Caco-2 (cell line): ENCODE data around the gene DEFB124. TPM values are rescaled to one million over a fixed set of nuclear protein-coding genes. Genes with fewer than 3 reads are reported as not detected.

Source experiments
- Bru-seq: library from RNA; stranded (reverse); fragments of 400-500 nt; gene quantifications from one replicate; lab custom pipeline; 2021; lab: Mats Ljungman, UMichigan
- BruChase-seq, 2 experiments: library from RNA; stranded (reverse); fragments of 400-500 nt; gene quantifications; one replicate each; lab custom pipeline; 2021; lab: Mats Ljungman, UMichigan
- BruUV-seq: library from RNA; stranded (reverse); fragments of 400-500 nt; replicated peaks from 2 replicates; lab custom pipeline; 2021; lab: Mats Ljungman, UMichigan
- CTCF ChIA-PET: fragments of 300-600 bp; sonication (Branson Sonifier 250); formaldehyde crosslinking; loops from one replicate; lab custom pipeline; 2022; ENCODE audit warnings: antibody characterized with exemption; lab: Charles Lee
- POLR2A ChIA-PET: fragments of 300-600 bp; sonication (Branson Sonifier 250); formaldehyde crosslinking; loops from one replicate; lab custom pipeline; 2022; ENCODE audit warnings: antibody characterized with exemption; lab: Charles Lee
- DNase-seq, 2 experiments: peaks; one replicate each; pipeline versions ENCODE4 v3.0.0 to v3.0.0-alpha.2; 2020 to 2022
- H3K27me3 ChIP-seq: replicated peaks from 2 replicates; pipeline ENCODE4 v1.6.0; 2011; ENCODE audit warnings: low read length; ENCODE audit not compliant: control insufficient read depth, insufficient read depth
- H3K36me3 ChIP-seq: 2 replicates; pipeline ENCODE4 v1.5.1; 2011; ENCODE audit warnings: low read length; ENCODE audit not compliant: control insufficient read depth, insufficient read depth
- H3K4me1 ChIP-seq: fragments of 250-450 bp; sonication (Bioruptor Pico); 2 replicates; pipeline ENCODE4 v1.5.1; 2020; ENCODE audit warnings: mild to moderate bottlenecking
- H3K4me3 ChIP-seq: 2 replicates; pipeline ENCODE4 v1.5.1; 2011; ENCODE audit warnings: low read depth, mild to moderate bottlenecking, control low read depth, low read length
- H3K9me3 ChIP-seq: fragments of 250-450 bp; sonication (Bioruptor Pico); 2 replicates; pipeline ENCODE4 v1.5.1; 2020; ENCODE audit warnings: mild to moderate bottlenecking, moderate library complexity
- H3K27ac Mint-ChIP-seq: one replicate; pipeline ENCODE4 v1.8.0; 2022; ENCODE audit warnings: mixed read lengths; ENCODE audit not compliant: unreplicated experiment
- H3K27me3 Mint-ChIP-seq: one replicate; pipeline ENCODE4 v1.8.0; 2022; ENCODE audit warnings: mixed read lengths; ENCODE audit not compliant: insufficient read depth, unreplicated experiment
- H3K36me3 Mint-ChIP-seq: one replicate; pipeline ENCODE4 v1.8.0; 2022; ENCODE audit warnings: mild to moderate bottlenecking, mixed read lengths; ENCODE audit not compliant: insufficient read depth, unreplicated experiment
- H3K4me1 Mint-ChIP-seq: one replicate; pipeline ENCODE4 v1.8.0; 2022; ENCODE audit warnings: low read depth, mixed read lengths; ENCODE audit not compliant: unreplicated experiment
- H3K4me3 Mint-ChIP-seq: one replicate; pipeline ENCODE4 v1.8.0; 2022; ENCODE audit warnings: mild to moderate bottlenecking, moderate library complexity, mixed read lengths; ENCODE audit not compliant: unreplicated experiment
- H3K9me3 Mint-ChIP-seq: one replicate; pipeline ENCODE4 v1.8.0; 2022; ENCODE audit warnings: mixed read lengths; ENCODE audit not compliant: unreplicated experiment
- CTCF ChIP-seq, 2 experiments: fragments of 200-600 bp in 1 of 2; IDR thresholded peaks; 1 replicate in 1 of 2; 2 replicates in 1 of 2; pipeline versions ENCODE4 v1.5.1 to v1.8.0; 2011 to 2022; ENCODE audit warnings: antibody characterized with exemption in 1 of 2, control low read depth in 1 of 2, inconsistent platforms in 1 of 2, low read depth in 1 of 2, low read length in 1 of 2, mild to moderate bottlenecking in 1 of 2, moderate library complexity in 1 of 2; ENCODE audit not compliant: insufficient read depth in 1 of 2, severe bottlenecking in 1 of 2, unreplicated experiment in 1 of 2
- intact Hi-C: fragments of 100-400 bp; cut with micrococcal nuclease; formaldehyde crosslinking; loops from one replicate; pipeline ENCODE4 v1.10.0; 2022; ENCODE audit not compliant: unreplicated experiment
- long read RNA-seq: library from polyadenylated mRNA; stranded (forward); transcript quantifications from one replicate; pipeline ENCODE4 v2.0.0, GENCODE V29; 2022
- total RNA-seq: library from RNA; stranded (reverse); gene quantifications from 2 replicates; pipeline ENCODE4 v1.2.3, GENCODE V29; 2022

The DEFB124 gene, protein sequence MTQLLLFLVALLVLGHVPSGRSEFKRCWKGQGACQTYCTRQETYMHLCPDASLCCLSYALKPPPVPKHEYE
- total RNA-seq (not detected in 2 replicates), Bru-seq, nascent RNA (not detected), BruChase-seq, experiment 1, labeled RNA remaining after a 2-hour chase (not detected), BruChase-seq, experiment 2, labeled RNA remaining after a 6-hour chase (not detected)
- long read RNA-seq: 0 reads

DNA sequence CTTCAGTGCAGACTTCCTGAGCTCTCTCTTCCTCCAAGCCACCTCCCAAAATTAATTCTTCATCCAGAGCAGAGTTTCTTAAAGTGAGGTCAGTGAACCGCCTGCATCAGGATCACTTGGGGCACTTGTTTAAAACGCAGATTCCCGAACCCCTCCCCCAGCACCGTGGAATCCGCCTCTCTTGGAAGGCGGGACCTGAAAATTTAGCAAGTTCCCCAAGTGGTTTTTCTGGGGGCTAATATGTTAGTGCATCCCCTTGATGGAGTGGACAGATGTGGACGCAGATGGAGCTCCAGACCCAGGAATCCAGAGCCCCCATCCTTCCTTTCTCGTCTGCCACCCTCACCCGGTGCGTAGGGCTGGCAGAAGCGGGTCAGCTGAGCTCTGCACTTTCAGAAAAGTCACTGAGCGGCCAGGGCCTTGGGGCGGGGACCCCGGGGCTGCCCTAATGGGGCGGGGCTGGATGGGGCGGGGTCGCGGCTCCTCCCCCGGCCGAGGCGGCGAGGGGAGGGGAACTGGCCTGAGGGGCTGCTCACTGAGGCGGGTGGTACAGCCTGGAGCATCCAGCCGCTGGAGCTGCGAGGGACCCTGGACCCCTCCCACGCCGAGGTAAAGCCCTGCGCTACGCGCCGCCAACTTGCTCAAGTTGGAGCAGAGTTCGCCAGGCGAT lies at the start of gene DEFB124, which contains the start of gene REM1:
DEFB124 (minus strand) TSS at position 370 of the 670 bp plus-strand sequence. CDS start 2,114 bp downstream, outside the sequence.
REM1 (plus strand) TSS at position 531 of the 670 bp plus-strand sequence. CDS start 1,158 bp downstream, outside the sequence.
- no TSS peak for BruUV-seq
- H3K27me3 ChIP-seq: no peaks in the 10 kb centered on the region
- peaks cover 10% of the 10 kb centered on the region for H3K9me3 ChIP-seq
- peaks cover 7% of the 10 kb centered on the region; the same call in 1 of the 2 replicates for H3K4me1 ChIP-seq
- no peaks in the 10 kb centered on the region for H3K36me3 ChIP-seq
- CTCF ChIA-PET: interaction anchor here (1.4 kb wide), 1 partner anchor 28 kb away, joined by 7 read pairs; no protein-coding TSS in a partner anchor
- no peak within 1 kb of the TSS for H3K4me3 ChIP-seq
- intact Hi-C loops: no loop called here
- no peak for DNase-seq
- Mint-ChIP-seq H3K36me3 (peaks cover 6% of the 10 kb centered on the region), H3K9me3 (peaks cover 10% of the 10 kb centered on the region), H3K4me3 (no peak within 1 kb of the TSS), H3K27ac (no peak within 1 kb of the TSS), H3K27me3 (peaks cover 22% of the 10 kb centered on the region), H3K4me1 (no peaks in the 10 kb centered on the region)
- TF ChIP-seq CTCF (IDR thresholded peaks at IDR 0.05; ENCODE audit: insufficient read depth in 1 of 2, low read depth in 1 of 2, low read length in 1 of 2, severe bottlenecking in 1 of 2, unreplicated experiment in 1 of 2): no peak
- POLR2A ChIA-PET: no interaction called here

DNA sequence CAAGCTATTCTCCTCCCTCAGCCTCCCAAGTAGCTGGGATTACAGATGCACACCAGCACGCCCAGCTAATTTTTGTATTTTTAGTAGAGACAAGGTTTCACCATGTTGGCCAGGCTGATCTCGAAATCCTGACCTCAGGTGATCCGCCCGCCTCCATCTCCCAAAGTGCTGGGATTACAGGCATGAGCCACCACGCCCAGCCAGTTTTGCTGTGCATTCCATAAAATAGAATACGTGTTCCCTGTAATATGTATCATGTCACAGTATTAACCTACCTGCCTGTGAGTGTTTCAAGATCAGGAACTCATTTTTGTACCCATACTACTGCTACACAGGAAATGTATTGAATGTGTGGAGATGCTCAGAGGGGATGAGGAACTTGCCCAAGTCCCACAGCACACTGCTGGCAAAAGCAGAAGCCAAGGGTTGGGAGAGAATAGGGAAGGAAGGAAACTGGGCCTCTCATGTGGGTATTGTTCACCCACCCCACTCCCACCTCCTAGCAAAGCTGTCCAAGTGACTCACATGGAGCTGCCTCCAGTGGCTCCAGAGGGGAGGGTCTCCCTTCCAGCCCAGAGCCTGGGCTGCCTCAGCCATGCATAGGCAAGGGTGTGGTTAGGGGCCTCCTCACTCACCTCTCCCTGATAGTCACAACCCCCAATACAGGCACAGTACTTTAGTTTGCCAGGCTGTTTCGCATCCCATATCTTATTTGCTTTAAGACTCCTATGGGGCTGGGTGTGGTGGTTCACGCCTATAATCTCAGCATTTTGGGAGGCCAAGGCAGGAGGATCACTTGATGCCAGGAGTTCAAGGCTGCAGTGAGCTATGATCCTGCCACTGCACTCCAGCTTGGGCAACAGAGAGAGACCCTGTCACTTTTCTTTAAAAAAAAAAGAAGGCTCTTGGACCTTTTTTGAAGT lies 48.7 kb upstream of the DEFB124 start:
- intact Hi-C loops: no loop called here
- no peaks in the 10 kb centered on the region; the same call in 1 of the 2 replicates for H3K36me3 ChIP-seq

More for the DNA sequence above, 48.7 kb upstream of the DEFB124 start:
- BruUV-seq: no TSS peak
- TF ChIP-seq CTCF (IDR thresholded peaks at IDR 0.05; ENCODE audit: insufficient read depth in 1 of 2, low read depth in 1 of 2, low read length in 1 of 2, severe bottlenecking in 1 of 2, unreplicated experiment in 1 of 2): no peak
- H3K4me1 Mint-ChIP-seq: no peaks in the 10 kb centered on the region
- H3K9me3 Mint-ChIP-seq: no peaks in the 10 kb centered on the region
- ChIA-PET CTCF (interaction anchor here (0.5 kb wide), 1 partner anchor 9 kb away, joined by 9 read pairs; the partner anchor contains the start of gene HM13), POLR2A (interaction anchor here (0.6 kb wide), 1 partner anchor 21 kb away, joined by 6 read pairs; no protein-coding TSS in a partner anchor)
- no peaks in the 10 kb centered on the region for H3K27me3 ChIP-seq
- H3K4me1 ChIP-seq: no peaks in the 10 kb centered on the region
- H3K27ac Mint-ChIP-seq: no peak overlapping the region
- H3K36me3 Mint-ChIP-seq: peaks cover 74% of the 10 kb centered on the region
- H3K4me3 ChIP-seq: no peak overlapping the region
- H3K9me3 ChIP-seq: no peaks in the 10 kb centered on the region
- DNase-seq: no peak
- H3K4me3 Mint-ChIP-seq: no peak overlapping the region
- no peaks in the 10 kb centered on the region for H3K27me3 Mint-ChIP-seq
